HUES48 (cell line): Measurements from ENCODE around the gene KCNMA1.

Experiments used
- H3K27ac ChIP-seq: one replicate; pipeline ENCODE4 v1.7.0; 2013; ENCODE audit warnings: low read depth, low read length, inconsistent platforms
- H3K27me3 ChIP-seq: 2 replicates; pipeline ENCODE4 v1.6.1; 2013; ENCODE audit warnings: mild to moderate bottlenecking, low read length; ENCODE audit not compliant: control insufficient read depth, insufficient read depth
- H3K36me3 ChIP-seq: 2 replicates; pipeline ENCODE4 v1.6.1; 2013; ENCODE audit warnings: low read length; ENCODE audit not compliant: control insufficient read depth, insufficient read depth
- H3K4me1 ChIP-seq: 2 replicates; pipeline ENCODE4 v1.6.1; 2013; ENCODE audit warnings: mild to moderate bottlenecking, low read length; ENCODE audit not compliant: control insufficient read depth, insufficient read depth
- H3K4me3 ChIP-seq: 2 replicates; pipeline ENCODE4 v1.5.1; 2013; ENCODE audit warnings: mild to moderate bottlenecking, low read depth, low read length
- H3K9ac ChIP-seq: 2 replicates; pipeline ENCODE4 v1.6.1; 2013; ENCODE audit warnings: mild to moderate bottlenecking, low read depth, low read length, moderate library complexity
- H3K9me3 ChIP-seq: 2 replicates; pipeline ENCODE4 v1.6.1; 2013; ENCODE audit warnings: low read length; ENCODE audit not compliant: control insufficient read depth, insufficient read depth

Gene KCNMA1

GRCh38 chr10:77196614-77197013 lies 441.0 kb downstream of the KCNMA1 start:
- peaks cover 11% of the 10 kb centered on the region; the same call in 1 of the 2 replicates for H3K4me1 ChIP-seq
- H3K27me3 ChIP-seq: no peaks in the 10 kb centered on the region
- H3K4me3 ChIP-seq: no peak overlapping the region
- no peak overlapping the region for H3K9ac ChIP-seq
- no peaks in the 10 kb centered on the region for H3K36me3 ChIP-seq
- H3K9me3 ChIP-seq: no peaks in the 10 kb centered on the region
- no peak overlapping the region for H3K27ac ChIP-seq

GRCh38 chr10:77195101-77195500 lies 442.5 kb downstream of the KCNMA1 start:
- Histone ChIP-seq H3K4me3 (no peak overlapping the region), H3K27me3 (no peaks in the 10 kb centered on the region), H3K9ac (no peak overlapping the region), H3K36me3 (no peaks in the 10 kb centered on the region), H3K27ac (no peak overlapping the region), H3K9me3 (no peaks in the 10 kb centered on the region), H3K4me1 (peaks cover 11% of the 10 kb centered on the region; the same call in 1 of the 2 replicates)

DNA sequence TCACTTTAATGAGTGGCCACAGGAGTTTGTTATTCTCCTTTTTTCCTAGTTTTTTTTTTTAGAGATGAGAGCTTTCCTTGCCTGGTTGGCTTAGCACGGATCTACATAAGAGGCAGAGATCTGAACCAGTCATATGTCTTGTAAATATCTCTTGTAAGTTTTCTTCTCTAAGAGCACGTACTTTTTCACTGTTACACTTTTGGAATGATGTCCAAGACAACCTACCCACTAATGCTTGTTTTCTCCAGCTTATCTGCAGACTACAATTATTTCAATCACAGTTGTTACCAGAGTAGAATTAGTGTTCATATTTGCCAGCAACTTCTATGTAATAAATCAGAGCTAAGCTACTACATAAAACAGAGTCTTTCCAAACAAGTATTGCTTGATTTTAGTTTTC lies 444.6 kb downstream of the KCNMA1 start:
- no peak overlapping the region for H3K4me3 ChIP-seq

GRCh38 chr10:77192402-77192801 lies 445.2 kb downstream of the KCNMA1 start:
- Histone ChIP-seq H3K27me3 (no peaks in the 10 kb centered on the region), H3K36me3 (no peaks in the 10 kb centered on the region), H3K4me1 (peaks cover 11% of the 10 kb centered on the region; the same call in 1 of the 2 replicates), H3K9me3 (no peaks in the 10 kb centered on the region), H3K27ac (no peak overlapping the region), H3K4me3 (no peak overlapping the region), H3K9ac (no peak overlapping the region)

More for the DNA sequence above, 444.6 kb downstream of the KCNMA1 start:
- no peak overlapping the region for H3K9ac ChIP-seq
- H3K27ac ChIP-seq: no peak overlapping the region
- no peaks in the 10 kb centered on the region for H3K36me3 ChIP-seq
- peaks cover 11% of the 10 kb centered on the region; the same call in 1 of the 2 replicates for H3K4me1 ChIP-seq
- H3K27me3 ChIP-seq: no peaks in the 10 kb centered on the region
- no peaks in the 10 kb centered on the region for H3K9me3 ChIP-seq

DNA sequence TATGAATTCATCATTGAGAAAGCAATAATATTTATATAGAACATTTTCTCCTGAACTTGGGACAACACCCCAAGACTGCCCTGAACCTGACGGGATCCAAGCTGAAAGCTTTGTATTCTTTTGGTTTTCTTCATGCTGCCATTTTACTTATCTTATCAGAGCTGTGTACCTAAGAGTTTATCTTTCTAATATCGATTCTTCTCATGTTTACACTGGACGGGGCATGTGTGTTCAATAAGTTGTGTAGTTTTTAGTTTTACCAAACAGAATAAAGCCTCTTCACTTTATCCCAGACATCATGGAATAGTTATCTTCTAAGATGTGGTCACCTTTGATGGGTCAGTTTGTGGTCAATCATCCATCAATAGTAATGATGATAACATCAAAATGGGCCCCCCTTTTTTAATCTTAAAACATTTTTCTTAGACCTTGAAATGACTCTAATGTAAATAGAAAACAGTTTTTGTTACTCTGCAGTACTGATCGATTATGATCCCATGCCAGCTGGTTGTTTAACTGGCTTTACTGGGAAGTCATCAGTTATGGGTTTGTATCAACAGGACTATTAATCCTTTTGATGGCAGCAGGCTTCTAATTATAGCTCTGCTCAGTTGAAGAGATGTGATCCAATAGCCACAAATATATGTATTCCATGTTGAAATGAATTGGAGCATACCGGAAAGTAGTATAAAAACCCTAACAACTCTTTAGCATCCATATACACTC lies 446.1 kb downstream of the KCNMA1 start:
- Histone ChIP-seq H3K4me1 (peaks cover 10% of the 10 kb centered on the region; the same call in 1 of the 2 replicates), H3K27ac (no peak overlapping the region), H3K4me3 (no peak overlapping the region), H3K27me3 (no peaks in the 10 kb centered on the region), H3K9ac (no peak overlapping the region), H3K9me3 (no peaks in the 10 kb centered on the region), H3K36me3 (no peaks in the 10 kb centered on the region)

GRCh38 chr10:77190291-77190690 lies 447.3 kb downstream of the KCNMA1 start:
- H3K9me3 ChIP-seq: no peaks in the 10 kb centered on the region
- H3K4me3 ChIP-seq: no peak overlapping the region
- peaks cover 13% of the 10 kb centered on the region; the same call in 1 of the 2 replicates for H3K4me1 ChIP-seq
- no peaks in the 10 kb centered on the region for H3K27me3 ChIP-seq
- H3K9ac ChIP-seq: no peak overlapping the region
- H3K36me3 ChIP-seq: no peaks in the 10 kb centered on the region
- H3K27ac ChIP-seq: no peak overlapping the region

GRCh38 chr10:77189520-77189919 lies 448.1 kb downstream of the KCNMA1 start:
- Histone ChIP-seq H3K4me3 (no peak overlapping the region), H3K27ac (no peak overlapping the region), H3K36me3 (no peaks in the 10 kb centered on the region), H3K27me3 (no peaks in the 10 kb centered on the region), H3K4me1 (peaks cover 15% of the 10 kb centered on the region; the same call in 1 of the 2 replicates), H3K9me3 (no peaks in the 10 kb centered on the region), H3K9ac (no peak overlapping the region)

DNA sequence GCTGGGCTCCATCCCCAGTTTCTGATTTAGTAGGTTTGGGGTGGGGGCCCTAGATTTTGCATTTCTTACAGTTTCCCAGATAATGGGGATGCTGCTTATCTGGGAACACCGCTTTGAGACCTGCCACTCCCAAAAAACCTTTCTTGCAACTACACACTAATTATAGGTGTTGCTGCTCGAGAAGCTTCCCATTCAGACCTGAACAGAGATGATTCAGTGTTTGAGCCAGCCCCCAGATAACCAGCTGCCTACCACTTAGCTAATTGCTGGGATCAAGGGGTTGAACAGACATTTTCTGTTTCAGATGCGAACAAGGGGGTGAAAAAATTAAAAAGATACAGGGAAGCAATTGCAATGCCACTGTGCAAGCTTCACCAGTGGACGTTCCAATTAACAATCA lies 448.5 kb downstream of the KCNMA1 start:
- H3K4me1 ChIP-seq: peaks cover 15% of the 10 kb centered on the region; the same call in 1 of the 2 replicates
- no peak overlapping the region for H3K27ac ChIP-seq
- no peak overlapping the region for H3K4me3 ChIP-seq
- no peaks in the 10 kb centered on the region for H3K9me3 ChIP-seq
- no peak overlapping the region for H3K9ac ChIP-seq
- no peaks in the 10 kb centered on the region for H3K36me3 ChIP-seq
- no peaks in the 10 kb centered on the region for H3K27me3 ChIP-seq

- Histone ChIP-seq H3K36me3 (no peaks in the 10 kb centered on the region), H3K27ac (no peak overlapping the region), H3K9ac (no peak overlapping the region), H3K4me1 (peaks cover 15% of the 10 kb centered on the region; the same call in 1 of the 2 replicates), H3K9me3 (no peaks in the 10 kb centered on the region), H3K27me3 (no peaks in the 10 kb centered on the region), H3K4me3 (no peak overlapping the region)
Observed at GRCh38 chr10:77188521-77188920, 449.1 kb downstream of the KCNMA1 start.

DNA sequence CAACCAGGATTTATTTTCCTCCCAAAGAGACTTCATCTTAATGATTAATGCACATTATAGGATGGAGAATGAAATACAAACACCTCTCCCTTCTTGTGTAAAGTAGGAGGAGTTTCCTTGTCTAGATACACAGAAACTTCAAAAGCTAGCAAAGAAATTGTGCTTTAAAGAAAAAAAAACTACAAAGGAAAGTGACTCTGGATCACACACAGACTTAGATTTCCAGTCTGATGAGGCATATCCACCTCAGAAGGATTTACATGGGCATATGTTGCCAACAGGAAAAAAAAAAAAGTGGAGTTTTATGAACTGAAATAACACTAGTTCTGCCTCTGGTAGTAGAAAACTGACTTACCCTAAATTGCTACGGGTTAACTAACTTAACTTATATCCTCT lies 449.6 kb downstream of the KCNMA1 start:
- no peak overlapping the region for H3K27ac ChIP-seq
- no peaks in the 10 kb centered on the region for H3K27me3 ChIP-seq
- H3K4me1 ChIP-seq: peaks cover 15% of the 10 kb centered on the region; the same call in 1 of the 2 replicates

DNA sequence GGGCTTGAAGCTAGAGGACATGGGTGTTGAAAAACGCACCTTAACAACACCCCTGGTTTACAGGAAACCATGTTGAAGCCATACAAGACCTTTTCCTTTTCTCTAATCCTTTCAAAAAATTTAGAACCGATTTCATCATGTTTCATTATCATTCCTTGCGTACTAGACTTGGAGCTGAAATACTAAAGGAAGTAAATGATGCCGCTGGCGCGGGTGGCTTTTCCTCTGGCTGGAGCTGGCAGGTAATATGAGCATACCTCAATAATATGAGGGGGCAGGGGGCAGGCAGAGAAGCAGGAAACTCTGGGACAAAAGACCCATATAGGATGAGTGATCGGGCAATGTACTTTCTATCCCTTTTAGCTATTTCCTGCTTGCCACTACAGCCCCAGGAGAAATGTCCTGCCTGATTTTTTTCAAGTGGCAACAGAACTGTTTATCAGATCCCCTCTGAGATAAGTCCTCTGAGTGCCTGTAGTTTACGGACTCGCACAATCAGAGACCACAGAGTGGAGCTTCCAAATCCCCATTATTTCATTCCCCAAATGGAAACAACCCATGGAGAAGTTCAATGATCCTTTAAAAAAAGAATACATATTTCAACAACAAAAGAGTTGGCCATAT lies 450.1 kb downstream of the KCNMA1 start:
- H3K4me1 ChIP-seq: peaks cover 12% of the 10 kb centered on the region; the same call in 1 of the 2 replicates
- no peaks in the 10 kb centered on the region for H3K9me3 ChIP-seq
- no peaks in the 10 kb centered on the region for H3K27me3 ChIP-seq
- no peak overlapping the region for H3K27ac ChIP-seq
- H3K9ac ChIP-seq: no peak overlapping the region
- no peak overlapping the region for H3K4me3 ChIP-seq
- no peaks in the 10 kb centered on the region for H3K36me3 ChIP-seq

More for the DNA sequence above, 449.6 kb downstream of the KCNMA1 start:
- H3K36me3 ChIP-seq: no peaks in the 10 kb centered on the region
- H3K9me3 ChIP-seq: no peaks in the 10 kb centered on the region
- H3K9ac ChIP-seq: no peak overlapping the region
- no peak overlapping the region for H3K4me3 ChIP-seq
